C1 segment of cervical spinal cord (tissue), 14 donors: ENCODE data around the gene FAM107B.
A peak's percentile ranks its signal among the peaks of the same experiment; 100 is the strongest.

Source experiments
- DNase-seq, 14 donors: peaks; one replicate each; lab custom pipeline; 2025; lab: John Stamatoyannopoulos, UW

The FAM107B gene

DNA sequence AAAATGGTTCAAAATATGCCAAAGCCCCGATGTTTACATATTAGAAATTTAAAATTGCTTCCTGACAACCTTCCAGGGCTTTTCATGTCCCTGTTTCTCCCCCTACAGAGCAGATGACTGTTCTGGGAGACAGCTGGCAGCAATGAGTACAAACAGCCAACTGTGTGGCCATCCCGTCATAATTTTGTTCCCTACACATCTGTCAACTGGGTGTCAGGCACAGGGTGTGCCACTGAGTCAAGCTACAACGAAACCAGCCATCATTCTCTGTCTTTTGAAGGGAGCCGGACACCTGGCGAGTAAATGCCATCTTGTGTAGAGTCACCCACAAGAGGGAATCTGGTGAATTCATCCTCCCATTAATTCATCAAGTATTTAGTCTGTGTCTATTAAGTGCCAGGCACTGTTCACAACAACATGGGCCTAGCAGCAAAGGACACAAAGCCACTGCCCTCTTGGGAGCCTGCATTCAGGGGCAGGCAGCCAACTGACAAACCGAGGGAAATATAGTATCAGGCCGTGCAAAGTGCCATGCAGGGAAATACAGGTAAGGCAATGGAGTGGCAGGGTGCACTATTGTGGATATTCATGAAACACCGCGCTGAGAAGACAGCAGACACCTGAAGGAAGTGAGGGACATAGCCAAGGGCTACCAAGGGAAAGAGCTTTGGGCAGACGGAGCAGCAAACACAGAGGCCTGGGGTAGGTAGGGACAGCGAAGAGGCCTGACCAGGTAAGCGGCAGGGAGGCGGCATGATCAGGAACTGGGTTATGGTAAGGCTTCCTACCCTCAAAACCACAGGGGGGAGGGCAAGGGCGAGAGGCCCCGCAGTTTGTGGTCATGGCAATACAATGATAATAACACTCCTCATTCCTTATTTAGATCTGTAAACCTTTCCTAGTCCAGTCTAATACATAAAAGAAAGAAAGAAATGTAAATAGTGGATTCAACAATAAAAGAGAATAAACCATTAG, 213.6 kb downstream of the FAM107B start:
- peak in 5 of 14 donors; percentile 31 to 74 (median 33) for DNase-seq

DNA sequence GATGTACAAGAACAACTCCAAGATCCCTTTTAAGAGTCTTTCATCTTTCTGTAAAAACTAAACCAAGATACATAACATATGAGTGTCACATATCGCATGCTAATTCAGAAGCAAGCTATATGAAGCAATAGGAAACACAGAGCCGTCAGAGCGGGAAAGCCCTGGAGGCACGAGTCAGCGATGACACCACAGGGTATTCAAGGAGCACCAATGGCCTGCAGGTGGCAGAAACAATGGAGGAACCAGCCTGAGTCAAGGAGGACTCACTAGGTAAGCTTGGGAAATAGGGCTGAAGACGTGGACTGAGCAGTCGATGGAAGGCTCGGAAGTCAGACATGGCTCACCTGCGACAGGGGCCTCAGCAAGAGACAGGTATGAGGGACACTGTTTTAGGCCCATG, 214.4 kb downstream of the FAM107B start:
- peak in 2 of 14 donors; percentile 30 to 46 for DNase-seq

DNA sequence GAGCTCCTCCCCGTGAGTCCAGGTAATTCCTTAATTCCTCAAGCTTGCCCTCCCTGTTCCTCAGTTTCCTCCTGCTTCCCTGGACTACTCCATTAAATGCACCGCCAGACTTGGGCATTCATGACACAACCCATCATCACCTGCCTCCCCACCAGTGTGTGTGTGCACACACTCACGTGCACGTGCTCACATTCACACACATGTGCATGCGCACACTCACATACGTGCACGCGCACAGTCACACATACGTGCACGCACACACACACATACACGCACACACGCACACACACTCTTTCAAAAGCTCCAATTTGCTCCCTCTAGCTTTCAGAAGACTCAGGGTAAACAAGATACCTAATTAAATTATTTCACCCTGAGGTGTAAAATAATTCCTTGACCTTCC, 216.7 kb downstream of the FAM107B start:
- no peak for DNase-seq

DNA sequence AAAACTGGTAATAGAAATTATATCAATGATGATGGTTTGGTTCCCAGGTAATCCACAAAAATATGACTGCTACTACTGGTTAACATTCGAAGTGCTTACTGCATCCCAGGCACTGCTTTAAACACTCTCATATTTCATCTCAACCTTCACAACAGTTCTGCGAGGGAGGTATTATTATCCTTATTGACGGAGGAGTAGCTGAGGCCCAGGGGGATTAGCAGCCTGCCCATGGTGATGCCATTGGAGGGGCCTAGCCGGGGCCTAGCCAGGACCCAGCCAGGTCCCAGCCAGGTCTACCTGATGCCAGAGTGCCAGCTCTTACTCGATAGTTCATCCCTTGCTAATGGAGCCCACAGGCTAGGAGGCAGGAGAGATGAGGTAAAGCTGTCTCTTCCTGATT, 217.1 kb downstream of the FAM107B start:
- DNase-seq = no peak

DNA sequence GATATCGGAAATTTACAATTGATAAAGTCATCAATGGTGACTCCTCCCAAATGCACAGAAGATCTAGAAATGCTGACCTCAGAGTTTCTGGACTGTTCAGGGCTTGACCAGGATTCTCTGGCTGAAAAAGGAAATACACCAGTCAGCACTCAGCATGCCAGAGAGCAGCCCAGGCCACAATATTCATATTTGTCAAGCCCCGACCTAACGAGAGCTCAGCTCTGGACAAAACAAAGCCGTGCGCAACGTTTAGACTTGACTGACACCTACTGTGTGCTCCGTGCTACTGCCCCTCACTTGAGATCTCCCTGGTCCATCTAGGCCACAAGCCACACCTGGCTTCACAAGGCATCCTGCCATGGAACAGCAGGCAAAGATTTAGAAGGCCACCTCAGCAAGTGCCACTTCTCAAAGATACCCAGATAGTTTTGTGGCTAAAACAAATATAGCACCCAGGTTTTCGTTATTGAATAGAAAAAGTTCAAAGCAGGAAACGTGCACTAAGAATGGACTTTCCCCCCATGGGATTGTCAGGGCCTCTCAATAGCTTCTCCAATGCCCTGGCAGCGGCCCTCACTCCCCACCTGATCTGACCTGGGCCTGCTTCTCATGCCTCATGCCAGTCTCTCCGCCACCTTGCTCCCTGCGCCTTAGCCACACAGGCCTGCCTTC, 218.3 kb downstream of the FAM107B start:
- DNase-seq = peak in 2 of 14 donors; percentile 10 to 27

DNA sequence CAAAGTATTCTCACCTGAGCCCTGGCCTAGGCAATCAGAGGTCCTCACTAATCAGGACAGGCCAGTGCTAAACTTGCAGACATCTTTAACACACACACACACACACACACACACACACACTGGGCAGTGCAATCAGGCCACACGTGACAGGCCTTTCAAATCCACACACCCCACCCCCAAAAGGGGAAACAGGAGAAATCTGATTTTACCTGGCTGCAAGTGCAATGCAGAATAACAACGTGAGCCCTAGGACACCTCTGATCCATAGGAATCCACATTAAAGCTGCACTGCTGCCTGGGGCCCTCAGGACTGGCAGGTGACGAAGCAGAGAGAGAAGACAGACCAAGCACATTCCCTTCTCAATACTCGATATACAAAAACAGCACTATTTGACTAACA, 218.9 kb downstream of the FAM107B start:
- DNase-seq = no peak

DNA sequence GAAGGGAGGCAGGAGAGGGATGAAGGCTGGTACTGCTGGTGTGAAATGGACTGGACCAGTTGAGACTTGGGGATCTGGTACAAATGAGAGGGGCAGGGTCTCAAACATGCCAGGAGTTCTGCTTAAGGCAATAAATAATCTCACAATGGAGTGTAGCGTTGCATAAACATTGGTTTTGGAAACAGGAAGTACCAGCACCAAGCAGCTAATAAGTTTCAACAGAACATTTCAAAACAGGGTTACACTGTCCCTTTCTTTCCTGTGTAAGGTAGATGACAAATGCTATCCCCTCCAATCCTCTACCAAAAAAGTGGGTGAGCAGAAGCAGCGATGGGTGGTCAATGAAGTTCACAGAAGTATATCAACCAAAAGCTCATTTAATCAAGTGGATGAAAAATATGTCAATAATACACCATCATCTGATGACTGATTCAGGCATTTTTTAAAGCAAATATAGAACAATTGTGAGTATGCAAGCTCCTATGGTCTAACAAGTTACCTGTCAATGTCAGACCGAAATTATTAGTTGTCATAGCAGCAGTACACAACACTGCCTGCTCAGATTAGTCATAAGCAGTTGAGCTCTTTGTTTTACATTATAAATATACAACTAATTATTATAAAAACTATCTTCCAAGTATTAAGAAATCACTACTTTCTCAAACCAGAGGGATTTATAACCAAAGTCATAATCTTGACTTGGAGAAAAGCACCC, 220.0 kb downstream of the FAM107B start:
- no peak for DNase-seq

DNA sequence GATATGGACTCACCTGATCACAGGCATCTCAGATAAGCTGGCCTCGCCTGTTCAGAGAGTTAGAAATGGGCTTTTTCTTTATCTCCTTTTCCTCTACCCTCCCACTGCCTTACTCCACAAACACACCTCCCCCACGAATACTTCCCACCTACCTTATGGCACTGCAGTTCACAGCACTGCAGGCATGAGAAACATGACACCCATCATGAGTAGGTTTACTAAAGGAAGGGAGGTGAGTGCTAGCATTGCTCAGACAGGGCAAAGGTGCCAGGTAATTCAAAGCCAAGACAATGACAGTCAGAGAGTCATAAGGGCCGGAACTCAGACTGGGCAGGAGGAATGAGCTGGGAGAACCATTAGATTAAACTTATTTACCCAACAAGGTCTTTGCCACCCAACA, 220.6 kb downstream of the FAM107B start:
- no peak for DNase-seq

DNA sequence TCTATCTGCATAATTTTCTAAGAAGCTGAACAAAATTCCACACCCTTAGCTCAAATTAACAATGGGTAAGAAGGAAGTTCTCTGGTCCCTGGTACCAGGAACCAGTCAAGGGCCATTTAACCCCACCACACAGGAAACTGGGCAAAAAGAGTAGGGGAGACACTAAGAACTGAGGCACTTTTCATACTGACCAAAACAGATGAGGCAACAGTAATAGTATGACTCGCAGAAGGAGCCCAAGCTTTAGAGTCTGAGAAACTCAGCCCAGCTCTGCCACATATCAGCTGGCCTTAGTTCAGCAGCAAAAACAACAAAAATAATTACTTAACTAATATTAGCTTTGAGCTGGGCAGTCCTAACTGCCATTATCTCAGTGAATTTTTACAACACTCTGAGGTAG, 221.2 kb downstream of the FAM107B start:
- DNase-seq = no peak

DNA sequence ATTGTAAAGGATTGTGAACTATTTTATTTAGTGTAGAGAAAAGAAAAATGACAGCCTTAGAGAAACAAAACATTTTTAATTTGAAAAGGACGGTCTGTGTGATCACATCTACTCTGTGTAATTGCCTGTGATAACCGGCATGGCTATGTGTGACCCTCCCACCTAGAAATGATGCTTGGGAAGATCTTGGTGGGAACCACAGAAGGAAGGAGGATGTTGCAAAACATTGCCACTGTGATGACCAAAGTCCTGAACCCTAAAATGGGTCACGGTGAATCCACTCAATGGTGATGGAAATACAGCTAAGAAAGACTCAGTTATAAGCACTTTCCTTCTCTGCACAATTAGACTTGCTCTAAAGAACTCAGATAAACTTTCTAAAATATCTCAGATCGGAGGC, 222.7 kb downstream of the FAM107B start:
- DNase-seq = no peak

DNA sequence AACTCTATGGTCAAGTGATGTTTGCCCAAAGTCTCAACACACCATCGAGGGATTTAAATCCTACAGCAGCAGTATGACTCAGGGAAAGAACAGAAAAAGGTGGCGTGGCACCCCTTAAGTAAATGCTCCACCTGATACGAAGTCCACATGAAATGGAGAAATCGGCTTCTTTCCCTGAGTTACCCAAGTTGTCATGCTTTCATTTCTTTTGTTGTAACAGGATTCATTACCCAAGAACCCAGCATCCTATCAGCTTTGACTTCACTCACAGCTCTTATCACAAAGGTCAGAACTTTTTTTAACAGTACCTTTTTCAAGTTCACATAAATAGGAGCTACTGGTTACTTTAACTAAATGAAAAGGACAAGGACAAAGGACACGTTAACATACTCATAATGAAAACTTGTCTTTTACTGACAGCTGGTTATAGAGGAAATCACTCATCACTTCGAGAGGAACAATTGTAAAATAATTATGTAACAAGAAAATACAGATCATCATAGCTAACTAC, 224.2 kb downstream of the FAM107B start:
- no peak for DNase-seq

DNA sequence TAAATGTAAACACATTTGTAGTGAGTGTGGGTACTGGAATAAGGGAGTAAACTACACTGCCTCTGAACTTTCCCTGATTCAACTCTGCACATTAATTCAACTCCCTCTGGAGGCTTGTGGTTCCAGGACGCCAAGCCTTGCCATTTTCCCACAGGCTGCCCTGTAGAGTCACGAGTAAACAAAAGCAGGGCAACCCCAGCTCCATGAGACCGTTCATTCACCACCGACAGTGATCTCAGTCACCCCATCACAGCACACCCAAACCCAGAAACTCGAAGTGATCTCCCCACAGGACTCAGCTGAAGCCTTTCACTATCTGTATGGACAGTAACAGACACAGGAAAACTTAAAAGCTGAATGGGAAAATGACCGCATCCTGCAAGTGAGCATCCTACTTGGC, 225.2 kb downstream of the FAM107B start:
- peak in 3 of 14 donors; percentile 18 to 43 (median 25) for DNase-seq

DNA sequence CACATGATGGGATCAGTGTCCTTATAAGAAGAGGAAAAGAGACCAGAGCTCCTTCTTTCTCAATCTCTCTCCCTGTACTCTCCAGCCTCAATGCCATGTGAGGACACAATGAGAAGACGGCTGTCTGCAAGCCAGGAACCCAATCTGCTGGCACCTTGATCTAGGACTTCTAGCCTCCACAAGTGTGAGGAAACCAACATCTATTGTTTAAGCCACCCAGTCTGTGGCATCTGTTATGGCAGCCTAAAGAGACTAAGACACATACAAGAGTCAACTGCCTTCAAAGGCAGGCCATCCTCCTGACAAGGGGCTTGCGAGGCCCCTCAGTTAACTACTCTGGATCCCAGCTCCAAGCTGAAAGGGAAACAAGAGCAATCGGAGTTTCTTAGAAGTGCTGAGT, 225.7 kb downstream of the FAM107B start:
- no peak for DNase-seq

DNA sequence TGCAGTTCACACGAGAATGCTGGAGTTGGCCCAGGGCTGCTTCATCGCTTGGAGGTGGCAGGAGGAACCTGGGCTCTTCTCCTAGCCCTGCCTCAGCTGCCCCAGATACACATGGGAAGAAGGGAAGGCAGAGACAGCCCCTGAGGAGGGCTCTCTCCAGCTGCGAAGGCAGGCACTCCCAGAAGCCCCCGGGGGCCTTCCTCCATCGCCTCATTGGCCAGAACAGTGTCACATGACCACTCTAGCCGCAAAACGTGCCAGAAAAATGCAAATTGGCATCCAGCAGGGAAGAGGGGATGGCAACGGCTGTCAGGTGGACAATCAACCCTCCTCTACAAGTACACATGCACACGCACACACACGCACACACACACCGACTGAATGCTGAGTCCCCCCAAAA, 226.2 kb downstream of the FAM107B start:
- no peak for DNase-seq

DNA sequence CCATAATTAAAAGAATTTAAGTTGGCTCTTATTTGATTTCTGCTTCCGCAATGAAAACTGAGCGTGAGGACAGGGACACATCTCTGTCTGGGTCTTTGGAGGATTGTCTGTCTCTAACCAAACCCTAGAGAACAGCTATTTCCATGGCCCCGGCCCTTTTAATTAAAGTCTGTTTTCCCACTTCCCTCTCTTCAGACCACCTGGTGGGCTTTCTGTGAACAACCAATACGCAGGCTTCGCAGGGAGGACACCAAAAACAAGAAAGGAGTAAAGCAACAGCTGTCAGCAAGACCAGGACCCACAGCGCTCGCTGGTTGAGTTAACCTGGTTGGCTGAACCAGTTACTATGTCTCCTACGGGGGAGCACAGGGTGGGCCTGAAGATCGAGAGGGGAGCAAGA, 226.9 kb downstream of the FAM107B start:
- DNase-seq = no peak

DNA sequence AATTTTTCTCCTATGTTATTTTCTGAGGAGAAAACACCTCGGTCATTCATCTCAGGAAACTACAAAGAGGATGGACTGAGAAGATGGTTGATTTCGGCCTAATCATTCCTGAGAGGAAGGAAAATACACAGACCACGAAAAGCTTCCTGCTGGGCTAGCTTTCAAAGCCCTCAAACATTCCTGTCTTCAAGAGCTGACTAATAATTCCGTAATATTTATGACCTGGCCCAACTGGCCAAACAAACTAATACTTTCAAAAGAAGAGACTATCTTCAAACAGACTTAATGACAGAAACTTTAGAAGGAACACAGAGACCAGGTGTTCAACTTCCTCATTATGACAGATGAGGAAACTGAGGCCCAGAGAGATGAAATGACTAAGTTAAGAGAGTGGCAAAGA, 228.9 kb downstream of the FAM107B start:
- DNase-seq = no peak

DNA sequence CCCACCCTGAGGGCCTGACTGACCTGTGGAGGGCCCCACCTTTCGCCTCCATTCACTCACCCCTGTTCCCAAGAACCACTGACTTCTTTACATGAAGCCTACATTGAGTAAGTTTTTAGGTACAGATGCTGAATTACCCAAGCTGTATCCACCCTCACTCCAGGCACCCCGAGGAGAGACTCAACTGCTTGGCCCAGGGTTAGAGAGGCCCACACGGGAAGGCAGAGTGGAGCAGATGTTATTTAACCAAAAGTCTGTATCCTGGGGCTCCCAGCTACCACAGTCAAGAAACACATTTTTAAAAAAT, 230.8 kb downstream of the FAM107B start:
- no peak for DNase-seq

DNA sequence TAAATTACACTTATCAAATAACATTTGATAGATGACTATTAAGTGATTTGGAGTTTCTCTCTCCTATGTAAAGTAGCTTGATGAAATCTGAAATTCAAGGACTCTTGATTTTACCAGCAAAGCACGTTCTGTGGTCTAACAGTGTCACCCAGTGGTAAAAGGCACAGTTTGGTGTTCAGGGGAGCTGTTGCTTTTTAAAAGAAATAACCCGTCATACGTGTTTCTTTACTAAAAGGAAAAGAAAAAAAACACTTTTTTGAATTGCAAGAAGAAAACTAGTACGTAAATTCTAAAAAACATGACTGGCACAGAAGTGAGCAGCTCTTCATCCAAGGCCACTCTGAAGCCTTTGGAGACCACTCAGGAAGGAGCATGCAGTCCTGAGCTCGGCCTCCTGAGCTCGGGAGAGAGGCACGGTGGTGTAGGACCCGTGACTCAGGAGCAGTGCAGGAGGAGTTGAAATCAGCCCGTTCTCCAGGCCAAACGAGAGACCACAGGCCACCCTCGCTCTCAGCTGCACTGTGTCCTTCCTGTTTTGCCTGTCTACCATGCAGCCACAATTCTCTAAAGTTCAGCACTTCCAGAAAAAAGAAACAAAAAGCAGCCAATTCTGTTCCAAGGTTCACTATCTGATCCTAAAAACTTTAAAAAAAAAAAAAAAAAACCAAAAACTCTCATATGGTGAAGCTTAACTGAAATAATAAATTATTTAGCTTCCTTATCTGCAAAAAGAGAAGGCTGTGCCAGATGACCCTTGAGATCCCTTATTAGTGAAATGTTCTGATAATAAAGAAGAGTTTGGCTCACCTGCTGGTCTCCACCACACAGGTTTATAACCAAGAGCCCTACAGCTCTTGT, 231.4 kb downstream of the FAM107B start:
- DNase-seq = peak in 1 of 14 donors; percentile 26

DNA sequence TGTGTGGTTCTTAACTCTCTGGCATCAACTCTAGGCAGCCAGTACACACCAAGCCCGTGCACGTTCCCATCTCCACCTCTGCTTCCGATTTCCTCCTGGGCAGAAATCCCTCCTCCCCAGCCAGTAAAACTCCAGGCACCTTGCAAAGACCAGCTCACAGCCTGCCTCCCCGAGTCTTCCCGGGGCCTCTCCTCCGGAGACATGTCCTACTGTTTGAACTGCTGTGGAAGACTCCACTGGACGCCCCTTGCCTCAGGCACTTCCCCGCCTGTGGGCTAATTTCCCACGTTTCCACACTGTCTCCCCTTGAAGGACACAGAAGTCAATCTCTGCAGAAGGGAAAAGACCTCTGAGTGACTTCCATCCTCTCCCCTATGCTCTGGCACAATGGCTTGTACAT, 233.3 kb downstream of the FAM107B start:
- no peak for DNase-seq

DNA sequence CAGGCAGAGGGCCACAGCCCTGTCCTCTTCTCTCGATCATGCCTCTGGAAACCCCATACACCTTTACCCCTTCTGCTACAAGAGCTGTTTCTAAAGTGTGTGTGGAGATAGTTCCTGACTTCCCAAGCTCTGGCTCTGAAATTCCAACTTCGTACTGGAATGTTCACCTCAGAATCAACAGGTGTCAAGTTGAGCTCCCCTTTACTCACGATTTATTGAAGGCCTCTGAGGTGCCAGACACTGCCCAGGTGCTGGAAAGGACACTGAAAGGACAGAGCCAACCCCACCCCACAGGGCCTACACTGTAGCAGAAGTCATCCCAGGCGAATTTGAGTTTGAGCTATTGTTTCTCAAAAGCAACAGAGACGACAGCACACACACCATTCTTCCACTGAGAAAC, 234.1 kb downstream of the FAM107B start:
- no peak for DNase-seq

DNA sequence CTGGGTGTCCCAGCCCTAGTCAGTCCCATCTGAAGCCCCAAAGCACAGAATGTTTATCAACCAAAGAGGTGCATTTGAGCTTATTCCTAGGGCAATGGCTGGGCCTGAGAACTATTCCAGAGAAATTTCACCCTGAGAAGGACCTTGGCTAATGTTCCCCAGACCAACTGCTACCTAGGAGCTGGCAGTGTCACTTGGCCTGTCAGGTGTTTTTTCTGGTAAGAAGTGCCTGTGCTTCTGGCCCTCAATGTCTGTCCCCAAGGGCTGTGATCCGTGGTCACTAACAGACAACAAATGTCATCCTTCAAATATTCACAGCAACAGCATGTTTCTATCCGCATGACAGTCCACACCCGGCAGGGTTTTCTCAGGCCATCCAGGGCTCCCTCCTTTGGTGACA, 234.6 kb downstream of the FAM107B start:
- peak in 1 of 14 donors; percentile 35 for DNase-seq
